Activated CD8-positive, alpha-beta memory T cell treated with anti-CD3 and anti-CD28 coated beads for 24 hours (primary cell): ENCODE results near the gene PPP1R12A.
"Not testable (repeated sequence)": the region's sequence is repeated elsewhere in the genome, so short reads cannot be mapped to it uniquely, and the experiment has no call there.

ENCODE experiments used
- DNase-seq: peaks from one replicate; pipeline ENCODE4 v3.0.0-alpha.2; 2020

PPP1R12A gene

GRCh38 chr12:79935021-79935623 lies at the start of gene PPP1R12A:
Gene PPP1R12A (minus strand): TSS chr12:79935097. CDS start chr12:79934931, 166 bp downstream.
- DNase-seq, result peak; percentile 95

GRCh38 chr12:79983986-79984620 lies 49.2 kb upstream of the PPP1R12A start:
- no peak for DNase-seq

GRCh38 chr12:79983492-79983891 lies 48.6 kb upstream of the PPP1R12A start:
- DNase-seq, result no peak

- DNase-seq, result no peak
These were observed 47.5 kb upstream of the PPP1R12A start for GRCh38 chr12:79982086-79983062.

GRCh38 chr12:79978692-79979091 lies 43.8 kb upstream of the PPP1R12A start:
- no peak for DNase-seq

- not testable (repeated sequence) for DNase-seq
These were observed 43.1 kb upstream of the PPP1R12A start for GRCh38 chr12:79977856-79978460.

- DNase-seq, result no peak
These were observed 40.2 kb upstream of the PPP1R12A start for GRCh38 chr12:79975143-79975542.

- no peak for DNase-seq
These were observed 38.9 kb upstream of the PPP1R12A start for GRCh38 chr12:79973801-79974200.

GRCh38 chr12:79964100-79964627 lies 29.3 kb upstream of the PPP1R12A start:
- no peak for DNase-seq

- no peak for DNase-seq
These were observed 26.5 kb upstream of the PPP1R12A start for GRCh38 chr12:79961411-79961810.

GRCh38 chr12:79959484-79959883 lies 24.6 kb upstream of the PPP1R12A start:
- no peak for DNase-seq

GRCh38 chr12:79956896-79957295 lies 22.0 kb upstream of the PPP1R12A start:
- DNase-seq, result no peak

- DNase-seq, result no peak
These were observed 20.7 kb upstream of the PPP1R12A start for GRCh38 chr12:79955561-79955960.

- no peak for DNase-seq
These were observed 19.2 kb upstream of the PPP1R12A start for GRCh38 chr12:79954037-79954610.

GRCh38 chr12:79949098-79949497 lies 14.2 kb upstream of the PPP1R12A start:
- no peak for DNase-seq

GRCh38 chr12:79945433-79945832 lies 10.5 kb upstream of the PPP1R12A start:
- no peak for DNase-seq

GRCh38 chr12:79944565-79944964 lies 9.7 kb upstream of the PPP1R12A start:
- no peak for DNase-seq

- DNase-seq, result not testable (repeated sequence)
These were observed 7.9 kb upstream of the PPP1R12A start for GRCh38 chr12:79942846-79943245.

GRCh38 chr12:79939728-79940310 lies 4.9 kb upstream of the PPP1R12A start:
- no peak for DNase-seq

GRCh38 chr12:79938843-79939242 lies 3.9 kb upstream of the PPP1R12A start:
- no peak for DNase-seq

- DNase-seq, result no peak
These were observed 1.8 kb upstream of the PPP1R12A start for GRCh38 chr12:79936670-79937069.
